HG03103 (cell line): ENCODE data around the gene OR7D2.

ENCODE experiments used
- ATAC-seq: cut with Tn5 transposase; IDR thresholded peaks from one replicate; pipeline ENCODE4 v1.9.1; 2021; ENCODE audit warnings: low read depth; ENCODE audit not compliant: unreplicated experiment

The OR7D2 gene

DNA sequence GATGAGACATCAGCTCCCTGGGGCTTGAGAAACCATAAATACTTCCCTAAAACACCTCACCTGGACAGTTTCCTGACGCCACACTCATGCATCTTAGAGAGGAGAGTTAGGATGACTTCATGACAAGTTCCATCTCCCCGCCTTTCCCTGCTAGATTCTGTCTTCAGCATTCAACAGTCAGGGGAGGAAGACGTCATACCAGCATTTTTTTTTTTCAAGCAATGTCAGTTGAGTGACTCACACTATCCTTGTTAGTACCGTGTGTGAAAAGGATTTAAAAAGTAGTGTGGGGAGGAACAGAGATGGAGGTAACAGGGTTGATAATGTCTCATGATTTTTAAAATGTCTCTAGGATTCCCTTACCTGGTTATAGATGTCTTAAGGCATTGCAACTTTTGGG lies at the start of gene OR7D2:
Gene OR7D2, plus strand, starts transcription at position 79 of the 400 bp plus-strand sequence. CDS start 6,803 bp downstream, outside the sequence.
- no peak for ATAC-seq

DNA sequence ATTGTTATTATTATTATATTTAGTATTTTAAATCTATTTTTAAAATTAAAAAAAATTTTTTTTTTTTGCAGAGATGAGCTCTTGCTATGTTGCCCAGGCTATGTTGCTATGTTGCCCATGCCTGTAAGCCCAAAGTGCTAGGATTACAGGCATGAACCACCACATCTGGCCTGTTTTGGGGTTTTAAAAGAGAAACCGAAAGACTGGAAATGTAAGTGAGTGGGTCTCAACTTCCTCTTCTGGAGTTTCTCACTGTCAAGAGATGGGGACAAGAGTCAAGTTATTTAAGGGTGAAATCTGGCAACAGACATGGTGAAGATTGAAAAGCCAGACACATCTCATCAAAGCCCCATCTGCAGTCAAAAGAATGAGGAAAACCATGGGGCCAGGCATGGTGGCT lies 47.8 kb upstream of the OR7D2 start:
- ATAC-seq, result no peak

DNA sequence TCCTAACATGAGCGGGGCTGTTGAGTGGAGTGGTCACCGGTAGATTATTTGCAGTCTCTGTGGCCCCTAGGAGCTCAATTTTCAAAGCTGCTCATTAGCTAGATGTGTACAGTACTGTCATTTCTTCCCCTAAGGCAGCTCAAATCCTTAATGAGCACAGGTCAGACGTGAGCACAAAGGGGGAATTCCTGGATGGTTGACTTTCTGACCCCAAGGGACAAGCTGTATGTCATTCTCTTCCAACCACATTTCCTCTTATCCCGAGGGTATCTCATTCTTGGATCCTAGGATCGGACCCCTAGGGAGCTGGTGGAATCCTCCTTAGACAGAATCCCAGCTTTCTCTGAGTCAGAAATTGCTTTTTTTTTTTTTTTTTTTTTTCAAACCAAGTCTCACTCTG lies 46.4 kb upstream of the OR7D2 start:
- ATAC-seq, result no peak

DNA sequence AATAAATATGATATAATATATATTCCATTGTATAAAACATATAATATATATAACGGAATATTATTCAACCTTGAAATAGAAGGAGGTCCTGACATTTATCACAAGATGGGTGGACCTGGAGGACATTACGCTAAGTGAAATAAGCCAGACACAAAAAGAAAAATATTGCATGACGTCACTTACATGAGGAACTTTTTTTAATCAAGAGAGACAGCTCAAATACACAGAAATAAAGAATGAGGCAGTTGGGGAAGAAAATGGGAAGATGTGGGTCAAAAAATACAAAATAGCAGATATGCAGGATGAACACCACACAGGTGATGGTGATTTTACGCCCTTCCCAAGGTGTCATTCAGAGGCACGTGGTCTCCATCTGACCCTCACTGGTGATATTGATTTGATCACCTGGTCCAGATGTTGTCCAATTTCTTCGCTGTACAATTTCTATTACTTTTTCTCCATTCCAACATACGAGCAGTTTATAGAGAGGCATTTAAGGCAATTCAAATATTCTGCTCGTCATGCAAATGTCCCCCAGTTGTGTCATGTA lies 39.1 kb upstream of the OR7D2 start:
- no peak for ATAC-seq

DNA sequence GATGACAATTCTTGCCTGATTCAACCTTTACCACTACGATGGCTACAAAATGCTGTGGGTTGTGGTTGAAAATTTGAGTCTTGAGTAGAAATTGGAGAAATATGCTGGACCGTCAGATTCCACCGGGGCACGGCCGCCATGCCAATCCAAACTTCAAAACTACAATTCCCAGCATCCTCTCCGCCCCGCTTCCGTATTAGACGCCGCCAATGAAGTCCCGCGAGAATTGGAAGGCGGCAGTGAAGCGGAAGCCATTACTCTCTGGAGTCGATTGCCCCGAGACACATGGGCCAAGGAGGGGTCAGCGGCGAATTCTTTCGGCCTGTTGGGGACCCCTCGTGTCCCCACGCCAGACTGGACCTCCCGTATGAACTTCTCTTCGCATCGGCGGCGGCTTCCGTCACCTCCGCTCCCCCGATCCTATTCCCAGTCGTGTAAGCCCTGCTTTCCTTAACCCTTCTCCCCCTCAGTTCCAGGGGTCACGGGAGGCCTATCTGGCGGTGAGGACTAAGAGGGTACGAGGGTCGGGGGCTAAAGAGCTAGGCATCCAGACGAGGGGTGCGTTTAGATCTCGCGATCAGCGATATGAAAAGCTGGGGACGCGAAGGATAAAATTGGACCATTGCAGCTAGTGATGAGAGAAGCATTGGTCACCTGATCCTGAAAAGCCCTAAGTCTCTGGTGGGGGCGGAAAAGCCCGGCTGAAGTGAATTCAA lies 38.5 kb upstream of the OR7D2 start, which contains the start of gene ZNF317:
Gene ZNF317, plus strand, starts transcription at position 239 of the 716 bp plus-strand sequence. CDS start 15,620 bp downstream, outside the sequence.
- peak; percentile 94 for ATAC-seq

DNA sequence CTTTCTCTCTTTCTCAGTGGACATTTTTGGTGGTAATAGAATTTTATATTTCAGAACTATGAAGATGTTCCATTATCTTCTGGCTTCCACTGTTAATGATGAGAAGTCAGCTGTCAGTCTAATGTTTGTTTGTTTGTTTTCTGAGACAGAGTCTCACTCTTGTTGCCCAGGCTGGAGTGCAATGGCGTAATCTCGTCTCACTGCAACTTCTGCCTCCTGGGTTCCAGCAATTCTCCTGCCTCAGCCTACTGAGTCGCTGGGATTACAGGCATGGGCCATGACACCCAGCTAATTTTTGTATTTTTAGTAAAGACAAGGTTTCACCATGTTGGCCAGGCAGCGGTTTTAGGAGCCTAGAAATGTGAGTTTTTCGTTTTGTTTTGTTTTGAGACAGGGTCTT lies 33.9 kb upstream of the OR7D2 start:
- ATAC-seq, result no peak

DNA sequence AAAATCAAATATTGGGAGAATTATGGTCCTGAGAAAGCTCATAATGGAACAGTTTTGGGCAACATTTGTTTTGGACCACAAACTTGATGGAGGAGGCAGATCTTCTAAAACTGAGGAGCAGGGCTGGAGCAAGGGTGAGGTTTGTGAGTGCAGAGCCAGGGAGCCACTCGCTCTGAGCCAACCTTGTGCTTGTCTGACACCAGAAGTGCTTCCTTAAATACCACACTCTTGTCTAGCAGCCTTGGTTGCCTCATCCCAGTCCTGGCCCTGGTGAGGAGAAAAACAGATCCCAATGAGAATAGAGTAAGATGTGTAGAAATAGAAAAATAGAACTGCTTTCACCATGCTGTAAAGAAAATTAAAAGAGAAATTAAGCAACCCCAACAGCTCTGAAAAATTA lies 31.9 kb upstream of the OR7D2 start:
- no peak for ATAC-seq

DNA sequence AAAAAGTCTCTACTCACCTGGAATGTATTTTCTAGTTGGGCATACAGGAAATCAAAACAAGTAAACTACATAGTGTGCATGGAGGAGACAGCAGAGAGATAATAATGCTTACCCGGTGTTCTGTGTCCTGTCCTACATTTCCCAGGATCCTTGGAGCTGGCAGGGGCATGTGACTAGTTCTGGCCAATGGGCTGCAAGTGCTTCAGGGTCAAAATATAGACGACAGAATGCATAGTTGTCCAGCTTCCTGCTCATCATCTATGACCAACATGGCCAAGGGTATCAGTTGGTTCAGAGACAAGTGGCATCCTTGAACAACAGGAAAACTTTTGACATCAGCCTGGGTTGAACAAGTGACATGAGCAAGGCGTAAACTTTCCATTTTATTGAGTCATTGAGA lies 30.1 kb upstream of the OR7D2 start:
- no peak for ATAC-seq

DNA sequence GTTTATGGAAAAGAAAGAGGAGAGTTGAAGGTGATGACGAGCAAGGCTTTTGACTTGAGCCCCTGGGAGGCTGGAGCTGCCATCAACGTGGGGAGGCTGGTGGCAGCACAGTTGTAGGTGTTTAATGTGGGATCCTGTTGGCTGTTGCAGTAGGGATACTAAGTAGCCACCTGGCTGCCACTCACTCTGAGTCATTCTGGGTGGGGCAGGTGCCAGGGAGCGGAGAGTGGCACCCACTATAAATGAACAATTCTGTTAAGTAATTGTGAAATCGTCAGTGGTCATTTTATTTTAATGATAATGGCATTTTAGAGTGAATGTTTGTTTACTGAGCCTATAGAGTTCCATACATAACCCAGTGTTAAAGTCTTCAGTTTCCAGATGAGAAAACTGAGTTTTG lies 28.8 kb upstream of the OR7D2 start:
- no peak for ATAC-seq

DNA sequence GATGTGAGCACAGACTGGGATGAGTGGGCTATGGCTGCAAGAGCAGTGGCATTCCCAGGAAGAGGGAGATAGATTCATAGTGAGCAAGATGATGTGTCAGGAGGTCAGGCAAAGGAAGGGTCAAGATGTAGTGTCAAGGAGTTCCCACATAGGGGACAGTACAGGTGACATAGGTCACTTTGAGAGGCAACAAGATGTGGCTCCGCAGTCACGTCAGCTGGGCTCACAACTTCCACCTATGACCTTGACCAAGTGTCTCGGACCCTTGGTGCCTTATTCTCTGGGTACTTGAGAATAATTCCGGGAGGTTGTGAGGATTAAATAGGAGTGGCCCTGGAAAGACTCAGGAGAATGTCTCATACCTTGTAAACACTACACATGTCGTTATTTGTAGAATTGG lies 28.1 kb upstream of the OR7D2 start:
- ATAC-seq, result no peak

DNA sequence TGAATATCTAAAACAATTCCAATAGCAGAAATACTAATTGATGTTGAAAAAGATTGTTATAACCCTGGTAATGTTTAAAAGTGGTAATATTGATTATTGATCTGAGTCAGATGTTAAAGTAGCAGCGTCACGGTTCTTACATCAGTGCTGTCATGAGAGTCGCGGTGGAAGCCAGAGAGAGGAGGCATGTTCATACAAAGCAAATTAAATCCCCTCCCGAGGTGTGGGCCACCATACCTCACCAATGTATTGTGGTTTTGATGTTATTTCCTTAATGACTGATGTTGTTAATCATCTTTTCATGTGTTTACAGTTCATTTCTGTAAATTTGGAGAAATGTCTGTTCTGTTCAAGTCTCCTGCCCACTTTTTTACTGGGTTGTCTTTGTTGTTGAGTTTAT lies 27.4 kb upstream of the OR7D2 start:
- no peak for ATAC-seq

DNA sequence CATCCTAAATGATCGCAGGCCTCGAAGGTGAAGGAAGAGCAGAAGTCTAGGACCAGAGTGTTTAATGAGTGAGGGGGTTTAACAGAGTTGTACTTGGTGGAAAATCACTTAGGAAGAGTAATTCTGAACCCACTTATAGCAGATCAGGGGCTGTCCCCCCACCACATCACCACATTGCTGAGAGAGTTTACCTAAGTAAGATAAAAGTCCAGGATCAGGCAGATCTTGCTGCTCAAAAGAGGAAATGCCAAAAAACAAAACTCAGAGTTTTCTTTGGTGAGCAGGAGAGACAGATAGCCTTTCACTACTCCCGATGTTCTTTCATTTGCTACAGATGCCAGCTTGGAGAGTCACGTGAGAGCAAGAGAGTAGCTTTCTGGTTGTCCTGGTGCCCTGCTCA lies 23.2 kb upstream of the OR7D2 start:
- no peak for ATAC-seq

DNA sequence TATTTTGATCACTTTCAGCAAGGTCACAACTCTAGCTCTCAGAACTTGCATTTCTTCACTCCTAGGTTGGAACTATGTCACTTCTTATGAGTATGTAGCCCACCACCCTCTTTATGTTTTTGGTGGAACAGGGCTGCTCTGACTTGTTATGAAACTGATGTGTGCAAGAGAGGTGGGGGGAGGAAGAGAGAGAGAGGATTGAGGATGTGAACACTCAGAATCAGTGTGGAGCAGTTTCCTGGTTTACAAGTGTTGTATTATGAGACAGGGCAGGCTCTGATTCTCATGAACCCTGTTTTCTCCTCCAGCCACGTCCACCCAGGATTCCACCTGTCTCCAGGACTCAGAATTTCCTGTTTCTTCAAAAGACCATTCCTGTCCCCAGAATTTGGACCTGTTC lies 22.5 kb upstream of the OR7D2 start:
- no peak for ATAC-seq

DNA sequence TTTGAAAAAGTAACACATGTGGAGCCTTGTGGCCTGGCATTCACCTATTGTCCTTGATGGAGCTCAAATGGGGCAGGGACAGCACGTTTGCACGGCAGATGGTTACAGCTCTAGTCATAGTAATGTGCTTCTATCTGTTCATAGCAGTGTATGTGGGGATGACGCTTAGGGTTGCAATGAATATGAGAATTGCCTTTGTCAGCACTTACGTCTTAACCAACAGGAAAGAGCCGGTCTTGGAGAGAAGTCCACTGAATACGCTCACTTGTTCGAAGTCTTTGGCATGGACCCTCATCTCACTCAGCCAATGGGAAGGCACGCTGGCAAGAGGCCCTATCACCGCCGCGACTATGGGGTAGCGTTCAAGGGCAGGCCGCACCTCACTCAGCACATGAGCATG lies 18.9 kb upstream of the OR7D2 start:
- no peak for ATAC-seq

DNA sequence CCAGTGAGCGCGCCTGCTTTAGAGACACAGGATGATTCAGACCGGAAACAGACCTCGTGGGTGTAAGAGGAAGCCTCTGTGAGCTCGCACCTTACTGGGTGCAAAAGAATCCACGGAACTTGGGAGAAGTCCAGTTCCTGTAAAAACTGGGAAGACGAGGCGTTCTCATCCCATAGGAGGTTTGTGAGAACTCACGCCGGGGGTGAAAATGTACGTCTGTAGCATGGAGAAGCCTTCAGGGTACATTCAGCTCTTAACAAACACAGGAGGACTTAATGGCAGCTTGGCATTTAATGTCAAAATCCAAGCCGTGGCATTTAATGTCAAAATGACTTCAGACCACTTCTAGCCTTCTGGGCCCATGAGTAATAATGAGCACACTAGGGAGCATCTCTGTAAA lies 17.4 kb upstream of the OR7D2 start:
- no peak for ATAC-seq

DNA sequence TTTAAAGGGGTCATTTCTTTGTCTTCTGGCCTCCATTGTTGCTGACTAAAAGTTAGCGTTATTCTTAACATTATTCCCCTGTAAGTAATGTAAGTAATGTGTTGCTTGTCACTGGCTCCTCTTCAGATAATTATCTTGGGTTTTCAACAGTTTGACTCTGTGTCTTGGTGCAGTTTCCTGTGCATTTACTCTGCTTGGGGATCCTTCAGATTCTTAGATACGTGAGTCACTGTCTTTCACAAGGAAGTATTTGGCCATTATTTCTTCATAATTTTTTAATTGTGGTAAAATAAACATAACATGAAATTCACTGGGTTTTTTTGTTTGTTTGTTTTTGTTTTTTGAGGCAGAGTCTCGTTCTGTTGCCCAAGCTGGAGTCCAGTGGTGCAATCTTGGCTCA lies 13.5 kb upstream of the OR7D2 start:
- no peak for ATAC-seq

DNA sequence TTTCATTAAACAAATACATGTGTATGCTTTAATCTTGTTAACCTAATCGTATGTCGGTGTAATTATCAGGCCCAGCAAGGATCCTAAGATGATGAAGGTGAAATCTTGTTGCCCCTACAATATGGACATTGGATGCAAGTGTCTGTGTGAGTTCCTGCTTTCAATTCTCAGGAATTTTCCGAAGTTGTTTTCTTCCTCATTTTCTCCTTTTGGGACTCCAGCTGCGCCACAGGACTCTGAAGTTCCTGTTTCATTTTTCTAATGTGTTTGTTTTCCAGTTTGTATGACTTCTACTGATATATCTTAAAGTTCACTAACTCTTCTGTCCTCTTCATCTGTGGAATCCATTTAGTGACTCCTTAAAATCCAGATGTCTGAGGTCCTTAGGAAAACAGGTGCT lies 11.9 kb upstream of the OR7D2 start:
- ATAC-seq, result no peak

DNA sequence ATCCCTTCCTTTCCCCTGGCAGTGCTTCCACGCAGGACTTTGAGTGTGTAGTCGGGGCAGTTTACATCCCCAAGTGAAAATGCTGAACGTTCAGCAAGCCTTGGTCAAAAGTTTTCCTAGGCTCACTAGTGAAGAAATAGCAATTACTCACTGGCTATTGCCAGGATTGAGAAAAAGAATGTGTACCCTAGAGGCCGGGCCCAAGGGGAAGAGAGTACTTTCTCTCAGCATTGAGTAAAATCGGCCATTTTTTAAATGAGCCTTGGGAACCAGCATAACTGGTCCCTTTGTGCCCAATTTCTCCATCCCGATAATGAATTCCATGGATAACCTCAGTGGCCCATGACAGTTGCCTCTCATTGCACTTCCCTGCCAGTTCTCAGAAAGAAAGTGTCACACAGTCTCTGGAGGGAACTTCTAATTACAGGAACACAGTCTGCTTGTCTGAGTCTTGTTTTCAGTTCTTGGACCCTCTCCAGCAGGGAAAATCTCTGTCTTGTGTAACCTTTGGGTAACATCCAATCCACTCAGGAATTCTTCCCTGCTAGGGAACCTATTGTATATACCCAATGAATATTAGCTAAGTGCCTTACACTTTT lies 7.3 kb upstream of the OR7D2 start:
- no peak for ATAC-seq

DNA sequence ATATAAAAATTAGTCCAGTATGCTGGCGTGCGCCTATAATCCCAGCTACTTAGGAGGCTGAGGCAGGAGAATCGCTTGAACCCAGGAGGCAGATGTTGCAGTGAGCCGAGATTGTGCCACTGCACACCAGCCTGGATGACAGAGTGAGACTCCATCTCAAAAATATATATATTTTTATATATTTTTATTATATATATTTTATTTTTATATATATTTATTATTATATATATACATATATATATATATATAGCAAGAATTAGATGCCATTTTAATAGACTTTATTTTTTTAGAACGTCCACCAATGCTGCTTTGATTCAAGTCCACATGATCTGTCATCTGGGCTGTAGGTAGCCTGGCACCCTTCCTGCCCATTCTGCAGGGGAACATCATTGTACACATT lies 3.5 kb upstream of the OR7D2 start:
- ATAC-seq, result no peak

DNA sequence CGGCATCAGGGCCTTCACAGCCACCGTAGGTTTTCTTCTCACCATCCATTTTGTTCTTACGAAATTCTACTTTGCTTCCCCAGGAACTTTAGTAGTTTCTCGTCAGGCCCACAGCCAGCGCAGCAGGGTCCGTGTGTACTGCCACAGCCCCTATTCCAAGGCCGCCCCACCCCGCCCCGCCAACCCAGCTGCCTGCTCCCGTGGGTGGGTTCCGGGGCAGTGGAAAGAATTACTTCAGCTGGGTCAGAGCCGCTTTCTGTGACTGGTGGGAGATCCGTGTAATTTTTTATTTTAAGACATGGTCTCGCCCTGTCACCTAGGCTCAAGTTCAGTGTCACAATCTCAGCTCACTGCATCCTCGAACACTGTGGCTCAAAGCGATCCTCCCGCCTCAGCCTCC lies 4.2 kb downstream of the OR7D2 start:
- no peak for ATAC-seq

DNA sequence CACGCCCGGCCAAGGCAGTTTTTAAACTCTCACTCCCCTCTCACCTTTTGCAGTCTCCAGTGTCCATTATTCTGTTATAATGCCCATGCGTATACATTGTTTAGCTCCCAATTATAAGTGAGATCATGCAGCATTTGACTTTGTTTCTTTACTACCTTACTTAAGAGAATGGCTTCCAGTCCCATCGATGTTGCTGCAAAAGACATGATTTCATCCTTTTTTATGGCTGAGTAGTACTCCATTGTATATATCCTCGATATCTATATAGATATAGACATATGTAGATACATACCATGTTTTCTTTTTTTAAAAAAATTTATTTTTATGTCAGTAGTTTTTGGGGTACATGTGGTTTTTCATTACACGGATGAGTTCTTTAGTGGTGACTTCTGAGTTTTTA lies 8.4 kb downstream of the OR7D2 start:
- no peak for ATAC-seq

DNA sequence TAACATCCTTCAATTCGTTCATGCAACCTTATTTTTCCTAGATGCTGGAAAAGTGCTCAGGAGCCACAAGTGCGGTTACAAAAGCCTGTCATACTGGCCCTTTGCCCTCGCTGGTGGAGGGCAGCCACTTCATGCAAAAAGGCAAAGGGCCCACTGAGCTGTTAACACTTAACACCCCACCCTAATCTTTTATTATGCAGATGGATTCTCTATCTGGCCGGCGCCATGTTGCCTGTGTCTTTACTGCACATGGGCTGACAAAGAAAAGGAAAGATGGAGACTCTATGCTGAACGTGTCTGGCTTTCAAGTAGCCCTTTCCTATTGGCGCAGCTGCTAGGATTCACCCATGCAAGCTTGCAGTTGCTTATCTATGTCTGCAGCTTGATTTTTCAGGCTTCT lies 10.8 kb downstream of the OR7D2 start:
- ATAC-seq, result no peak
